Esophagus squamous epithelium (tissue), 4 donors: ENCODE data around the gene BTG2.

Experiments
- POLR2A ChIP-seq, 4 donors: fragments of 450-650 bp; IDR thresholded peaks; one replicate each; pipeline ENCODE4 v1.6.1; 2017; ENCODE audit warnings: antibody characterized with exemption in 4 of 4, mild to moderate bottlenecking in 4 of 4, moderate library complexity in 3 of 4
- TF ChIP-seq, protein P1 (sequence below), 6 experiments: fragments of 450-650 bp in 4 of 6; fragments of 200-600 bp in 2 of 6; sonication (generic) in 2 of 6; IDR thresholded peaks; one replicate each; pipeline ENCODE4 v1.5.1; 2016 to 2019; ENCODE audit warnings: antibody characterized with exemption in 6 of 6, mild to moderate bottlenecking in 4 of 6, moderate library complexity in 4 of 6

DNA sequence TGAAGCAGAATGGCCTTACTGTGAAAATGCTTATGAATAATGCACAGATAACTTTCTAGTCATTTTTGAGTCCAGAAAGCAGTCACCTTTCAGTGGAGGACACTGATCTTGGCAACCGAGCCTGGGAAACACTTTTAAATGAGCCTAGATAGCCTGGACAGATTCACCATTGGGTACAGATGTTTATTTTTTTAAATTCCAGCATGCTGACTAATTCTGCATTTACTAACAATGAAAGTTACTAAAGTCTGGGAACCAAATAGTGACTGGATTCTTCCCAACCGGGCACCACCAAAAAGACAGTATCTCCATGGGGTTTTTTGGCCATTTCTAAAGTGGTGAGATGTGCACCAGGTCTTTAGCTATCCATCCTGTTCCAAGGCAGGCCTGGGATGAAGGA lies 48.9 kb downstream of the BTG2 start:
- TF ChIP-seq, protein P1, sequence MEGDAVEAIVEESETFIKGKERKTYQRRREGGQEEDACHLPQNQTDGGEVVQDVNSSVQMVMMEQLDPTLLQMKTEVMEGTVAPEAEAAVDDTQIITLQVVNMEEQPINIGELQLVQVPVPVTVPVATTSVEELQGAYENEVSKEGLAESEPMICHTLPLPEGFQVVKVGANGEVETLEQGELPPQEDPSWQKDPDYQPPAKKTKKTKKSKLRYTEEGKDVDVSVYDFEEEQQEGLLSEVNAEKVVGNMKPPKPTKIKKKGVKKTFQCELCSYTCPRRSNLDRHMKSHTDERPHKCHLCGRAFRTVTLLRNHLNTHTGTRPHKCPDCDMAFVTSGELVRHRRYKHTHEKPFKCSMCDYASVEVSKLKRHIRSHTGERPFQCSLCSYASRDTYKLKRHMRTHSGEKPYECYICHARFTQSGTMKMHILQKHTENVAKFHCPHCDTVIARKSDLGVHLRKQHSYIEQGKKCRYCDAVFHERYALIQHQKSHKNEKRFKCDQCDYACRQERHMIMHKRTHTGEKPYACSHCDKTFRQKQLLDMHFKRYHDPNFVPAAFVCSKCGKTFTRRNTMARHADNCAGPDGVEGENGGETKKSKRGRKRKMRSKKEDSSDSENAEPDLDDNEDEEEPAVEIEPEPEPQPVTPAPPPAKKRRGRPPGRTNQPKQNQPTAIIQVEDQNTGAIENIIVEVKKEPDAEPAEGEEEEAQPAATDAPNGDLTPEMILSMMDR (IDR thresholded peaks at IDR 0.05): no peak
- TF ChIP-seq POLR2A (IDR thresholded peaks at IDR 0.05): no peak
